HG03457 (cell line): ENCODE data around the gene COL16A1.

Experiments
- ATAC-seq: cut with Tn5 transposase; IDR thresholded peaks from one replicate; pipeline ENCODE4 v1.9.1; 2021; ENCODE audit warnings: moderate number of reproducible peaks; ENCODE audit not compliant: unreplicated experiment

Gene COL16A1

GRCh38 chr1:31689379-31689778, 14.4 kb downstream of the COL16A1 start:
- ATAC-seq: no peak

- no peak for ATAC-seq
Observed at GRCh38 chr1:31688233-31688918, 15.4 kb downstream of the COL16A1 start.

DNA sequence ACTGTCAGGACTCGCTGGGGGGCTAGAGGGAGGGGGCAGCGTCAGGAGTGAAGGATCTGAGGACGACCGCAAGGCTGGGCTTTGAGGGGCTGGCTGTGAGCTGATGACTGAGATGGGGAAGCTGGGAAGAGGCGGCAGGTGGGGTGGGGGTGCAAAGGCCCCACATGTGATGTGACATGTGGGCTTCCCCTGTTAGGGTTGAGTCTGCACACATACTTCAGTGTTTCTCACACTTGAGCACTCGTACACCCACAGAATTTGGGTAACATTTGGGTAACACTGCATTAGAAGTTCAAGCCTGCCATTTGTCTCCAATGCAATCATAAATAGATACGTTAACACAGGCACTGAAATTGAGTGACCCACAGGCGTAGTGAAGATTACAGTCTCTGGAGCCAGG, 16.2 kb downstream of the COL16A1 start:
- ATAC-seq: no peak

- ATAC-seq: no peak
Observed at GRCh38 chr1:31685795-31686194, 18.0 kb downstream of the COL16A1 start.

GRCh38 chr1:31683997-31684396, 19.8 kb downstream of the COL16A1 start:
- ATAC-seq: no peak

DNA sequence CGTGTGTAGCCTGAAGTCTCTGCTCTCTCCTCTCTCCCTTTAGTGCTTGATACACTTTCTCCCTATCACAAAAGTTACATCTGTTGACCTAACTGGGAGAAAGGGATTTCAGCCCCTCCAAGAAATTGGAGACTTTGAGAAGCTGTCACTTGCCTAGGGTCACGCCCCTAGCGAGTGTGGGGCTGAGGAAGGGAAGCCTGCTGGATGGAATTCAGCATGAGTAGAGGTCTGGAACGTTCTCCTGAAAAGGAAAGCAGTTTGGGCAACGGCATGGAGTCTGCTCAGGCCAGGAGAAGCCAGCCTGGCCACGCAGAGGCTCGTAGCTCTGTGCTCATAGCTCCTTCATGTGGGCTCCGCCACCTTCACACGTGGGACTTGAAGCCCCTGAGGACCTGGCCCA, 22.4 kb downstream of the COL16A1 start:
- no peak for ATAC-seq

DNA sequence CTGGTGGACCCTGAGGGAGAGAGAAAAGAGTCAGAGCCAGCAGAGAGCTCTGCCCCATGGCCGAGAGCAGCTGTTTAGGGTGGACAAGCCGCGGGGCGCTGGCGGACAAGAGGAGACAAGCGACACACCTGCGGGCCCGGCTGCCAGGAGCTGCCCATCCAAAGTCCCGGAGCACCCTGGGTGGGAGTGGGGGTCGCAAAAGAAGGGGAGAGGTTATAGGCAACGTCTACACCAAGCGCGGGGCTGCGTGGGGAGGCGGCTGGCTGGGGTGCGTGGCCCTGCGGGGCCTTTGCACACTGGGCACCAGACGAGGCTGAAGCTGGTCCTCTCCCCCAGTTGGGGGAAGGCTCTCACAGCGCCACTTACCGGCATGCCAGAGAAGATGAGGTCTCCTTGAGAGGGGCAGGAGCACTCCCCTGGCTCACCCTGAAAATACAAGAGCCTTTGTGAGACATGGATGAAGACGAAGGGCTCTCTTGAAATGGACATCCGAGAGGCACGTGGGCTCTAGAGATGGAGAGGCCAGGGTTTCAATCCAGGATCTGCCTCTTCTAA, 24.1 kb downstream of the COL16A1 start:
- ATAC-seq: no peak

- ATAC-seq: no peak
Observed at GRCh38 chr1:31679091-31679490, 24.7 kb downstream of the COL16A1 start.

DNA sequence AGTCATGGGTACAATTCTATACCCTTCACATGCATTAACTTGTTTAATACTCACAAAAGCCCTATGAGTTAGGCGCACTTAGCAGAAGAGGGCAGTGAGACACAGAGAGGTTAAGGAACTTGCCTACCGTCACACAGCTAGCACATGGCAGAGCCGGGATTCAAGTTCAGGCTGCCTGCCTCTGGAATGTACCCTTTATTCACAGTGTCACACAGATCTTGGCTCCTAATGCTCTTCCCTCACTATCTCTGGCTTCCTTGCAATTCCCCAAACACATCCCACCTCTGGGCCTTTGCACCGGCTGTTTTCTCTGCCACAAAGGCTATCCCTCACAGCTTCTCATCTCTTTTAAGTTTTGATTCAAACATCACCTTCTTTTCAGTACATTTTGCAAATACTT, 25.1 kb downstream of the COL16A1 start:
- no peak for ATAC-seq

DNA sequence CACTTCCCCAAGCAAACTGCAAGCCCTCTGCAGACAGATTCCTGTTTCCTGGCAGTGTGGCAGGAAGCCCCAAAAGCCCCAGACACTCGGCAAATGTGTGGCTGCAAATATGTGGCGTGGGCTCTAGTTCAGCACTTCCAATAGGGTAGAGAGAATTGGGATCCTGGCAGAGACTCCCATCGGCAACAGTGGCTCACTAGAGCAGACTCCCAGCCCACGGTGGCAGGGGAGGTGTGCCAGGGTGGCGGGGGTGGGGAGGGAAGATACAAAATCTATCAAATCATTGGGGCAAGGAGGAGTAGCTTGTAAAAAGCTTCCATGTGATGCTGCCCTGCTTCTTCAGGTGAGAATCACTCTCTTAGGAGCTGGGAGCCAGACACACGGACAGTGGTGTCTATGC, 25.9 kb downstream of the COL16A1 start:
- ATAC-seq: no peak

DNA sequence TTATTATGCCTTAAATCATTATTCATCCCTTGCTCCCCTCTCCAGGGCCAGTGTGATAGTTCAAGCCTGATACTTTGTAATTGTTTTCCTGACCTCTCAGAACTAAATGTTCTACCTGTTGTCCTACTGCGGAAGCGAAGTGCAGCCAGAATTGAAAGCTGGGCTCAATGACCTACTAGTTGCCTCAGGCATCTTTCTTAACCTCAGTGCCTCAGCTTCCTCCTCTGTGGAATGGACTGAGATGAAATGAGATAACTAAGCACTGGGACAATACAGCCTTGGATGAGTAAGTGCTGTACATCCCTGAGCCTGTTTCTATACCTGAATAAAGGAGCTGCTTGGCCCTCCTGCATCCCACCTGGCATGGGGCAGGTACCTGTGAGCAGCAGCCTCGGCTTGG, 26.4 kb downstream of the COL16A1 start:
- no peak for ATAC-seq

GRCh38 chr1:31675756-31676155, 28.1 kb downstream of the COL16A1 start:
- no peak for ATAC-seq

GRCh38 chr1:31675161-31675560, 28.7 kb downstream of the COL16A1 start:
- no peak for ATAC-seq

DNA sequence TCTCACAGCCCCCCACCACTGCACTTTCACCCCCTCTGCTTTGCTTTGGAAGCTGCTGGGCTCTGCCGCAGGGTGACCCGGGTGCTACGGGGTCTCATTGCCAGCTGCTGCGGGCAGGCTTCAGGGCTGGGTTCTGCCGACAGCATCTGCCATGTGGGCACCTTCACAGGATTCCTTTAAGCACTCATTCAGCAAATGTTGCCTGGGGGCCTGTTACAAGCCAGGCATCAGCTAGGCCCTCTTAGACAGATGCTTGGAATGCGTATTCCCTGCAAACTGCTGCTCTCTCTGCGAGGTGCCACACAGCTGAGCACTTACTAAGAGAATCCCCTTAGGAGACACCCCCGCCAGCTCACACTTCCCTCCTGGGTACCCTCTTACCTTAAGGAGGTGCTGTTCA, 29.2 kb downstream of the COL16A1 start:
- no peak for ATAC-seq

DNA sequence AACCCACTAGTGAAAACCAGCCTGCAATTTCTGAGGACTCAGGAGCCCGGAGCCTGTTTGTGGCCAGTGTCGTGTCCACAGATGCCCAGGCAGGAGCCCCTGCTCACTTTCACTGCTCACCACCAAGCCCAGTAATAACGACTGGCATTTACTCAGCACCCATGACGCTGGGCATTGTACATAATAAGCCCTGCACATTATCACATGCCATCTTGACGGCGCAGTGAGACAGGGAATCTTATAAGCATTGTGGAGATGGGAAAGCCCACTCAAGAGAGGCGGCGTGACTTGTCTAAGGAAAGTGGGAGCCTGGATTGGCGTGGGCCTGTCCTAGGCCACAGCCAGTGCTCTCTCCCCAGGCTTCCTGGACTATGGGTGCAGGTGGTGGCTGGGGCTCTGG, 30.4 kb downstream of the COL16A1 start:
- ATAC-seq: no peak

DNA sequence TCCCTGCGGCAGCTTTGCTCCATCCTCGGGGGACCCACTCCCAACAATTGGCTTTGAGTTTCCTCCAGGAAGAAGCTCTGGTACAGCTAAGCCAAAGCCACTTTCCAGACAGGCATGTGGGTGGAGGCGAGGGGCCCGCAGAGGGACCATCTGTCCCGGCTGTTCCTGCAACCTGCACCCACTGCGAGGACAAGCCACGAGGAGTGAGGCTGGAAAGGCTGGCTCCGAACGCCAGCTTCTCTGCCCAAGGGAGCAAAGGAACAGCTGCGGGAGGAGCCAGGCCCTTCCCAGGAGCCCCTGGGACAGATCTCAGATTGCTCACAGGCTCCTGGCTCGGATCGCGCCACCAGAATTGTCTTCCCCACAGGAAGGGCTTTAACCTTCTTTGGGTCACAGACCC, 30.8 kb downstream of the COL16A1 start:
- no peak for ATAC-seq

DNA sequence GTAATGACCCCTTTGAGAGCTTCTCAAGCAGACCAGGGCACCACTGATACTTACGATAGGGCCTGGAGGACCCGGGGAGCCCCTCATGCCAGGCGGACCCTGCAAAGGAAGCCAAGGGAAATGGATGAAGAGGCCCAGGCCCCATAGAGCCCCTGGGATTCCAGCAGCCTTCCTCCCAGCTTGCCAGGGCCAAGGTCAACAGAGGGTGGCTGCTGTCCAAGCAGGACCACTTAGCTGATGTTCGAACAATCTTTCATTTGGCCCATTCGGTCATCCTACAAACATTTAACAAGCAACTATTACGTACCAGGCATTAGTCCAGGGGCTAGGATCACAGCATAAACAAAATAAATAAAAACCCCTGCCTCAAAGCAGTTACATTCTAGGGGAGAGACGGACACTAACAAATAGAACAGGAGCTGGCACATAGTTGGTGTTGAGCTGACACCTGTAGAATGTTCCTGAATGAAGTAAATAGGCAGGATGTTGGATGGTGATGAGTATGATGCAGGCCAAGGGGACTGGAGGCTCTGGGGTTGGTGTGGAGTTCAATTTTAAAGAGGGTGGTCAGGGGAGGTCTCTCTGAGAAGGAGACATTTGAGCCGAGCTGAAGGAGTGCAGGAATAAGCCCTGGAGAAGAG, 32.1 kb downstream of the COL16A1 start:
- ATAC-seq: no peak

- no peak for ATAC-seq
Observed at GRCh38 chr1:31671147-31671546, 32.7 kb downstream of the COL16A1 start.

GRCh38 chr1:31670593-31670964, 33.2 kb downstream of the COL16A1 start:
- ATAC-seq: no peak

DNA sequence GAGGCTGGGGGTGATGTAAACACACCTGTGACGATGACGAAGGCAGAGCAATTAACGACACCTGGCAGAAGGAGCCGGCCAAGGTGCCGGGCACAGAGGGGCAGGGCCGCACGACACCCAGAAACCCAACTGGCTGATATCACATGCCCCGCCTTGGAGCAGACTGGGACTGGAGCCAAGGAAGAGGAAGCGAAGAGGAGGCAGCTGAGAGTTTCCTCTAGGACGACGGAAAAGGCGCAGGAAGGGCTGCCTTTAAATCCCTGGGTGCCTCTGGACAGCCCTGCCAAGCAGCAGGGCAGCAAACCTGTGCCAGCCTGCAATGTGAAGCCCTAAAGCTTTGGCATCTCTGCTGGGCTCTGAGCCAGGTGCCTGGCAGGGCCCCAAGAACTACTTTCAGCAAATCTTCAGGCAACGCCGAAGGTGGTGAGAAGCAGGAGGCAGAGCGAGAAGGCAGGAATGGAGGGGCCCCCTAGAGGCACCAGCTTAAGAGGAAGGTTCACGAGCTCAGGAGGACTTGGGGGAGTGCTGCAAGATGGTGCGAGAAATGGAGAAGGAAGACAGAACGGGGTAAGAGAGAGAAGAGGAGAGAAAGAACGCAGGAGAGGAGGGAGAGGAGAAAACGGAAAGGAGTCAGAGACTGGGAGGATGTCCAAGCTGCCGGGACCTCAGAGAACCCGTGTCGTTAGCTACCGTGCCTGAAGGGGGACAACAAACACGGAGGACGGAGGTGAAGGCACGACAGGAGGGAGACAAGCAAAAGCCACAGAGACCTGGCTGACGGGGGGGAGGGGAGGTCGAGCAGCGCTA, 33.8 kb downstream of the COL16A1 start:
- ATAC-seq: no peak

- no peak for ATAC-seq
Observed at GRCh38 chr1:31669433-31669785, 34.4 kb downstream of the COL16A1 start.

DNA sequence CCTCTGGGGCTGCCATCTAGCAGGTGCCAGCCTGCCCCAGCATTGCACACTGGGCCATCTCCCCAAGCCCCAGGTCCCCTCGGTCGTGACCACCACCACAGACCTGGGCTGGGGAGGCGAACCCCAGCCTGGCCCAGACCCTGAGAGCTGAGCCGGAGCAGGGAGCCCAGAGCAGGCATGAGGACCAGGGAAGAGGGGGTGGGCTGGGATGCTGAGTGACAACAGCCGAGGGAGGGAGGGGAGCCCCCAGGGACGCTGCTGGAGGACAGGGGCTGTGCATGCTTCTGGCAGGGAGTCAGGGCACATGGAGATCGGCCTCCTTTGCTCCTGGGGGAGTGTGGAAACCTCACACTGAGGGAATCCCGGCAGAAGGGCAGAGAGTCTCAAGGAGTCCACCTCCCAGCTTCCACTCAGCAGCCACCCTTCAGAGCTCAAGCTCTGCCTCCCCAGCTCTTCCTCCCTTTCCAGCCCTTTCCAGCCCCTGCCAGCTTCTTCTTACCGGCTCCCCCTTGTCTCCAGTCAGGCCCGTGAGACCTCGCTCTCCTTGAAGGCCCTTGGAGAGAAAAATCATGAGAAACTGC, 35.4 kb downstream of the COL16A1 start:
- ATAC-seq: no peak
